ENCODE data around the gene LBX2.

The LBX2 gene

DNA sequence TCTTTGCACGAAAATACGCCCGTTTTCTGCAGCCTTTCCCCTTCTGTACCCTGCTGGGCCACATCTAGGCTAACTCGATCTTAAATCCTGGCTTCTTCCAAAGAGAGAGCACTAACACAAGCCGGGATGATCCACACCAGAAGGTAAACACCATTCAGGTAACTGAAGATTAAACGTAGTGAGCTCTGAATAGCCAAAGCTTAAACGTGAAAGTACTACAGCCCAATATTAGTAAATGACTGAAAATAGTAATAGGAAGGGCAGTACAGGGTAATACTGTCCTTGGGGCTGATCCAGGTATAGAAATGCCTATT, 26.5 kb downstream of the LBX2 start:
- TF ChIP-seq GLIS3 (CRISPR knock-in tag; IDR thresholded peaks at IDR 0.05) (no peak), ZNF8 (CRISPR knock-in tag; IDR thresholded peaks at IDR 0.05) (no peak), CSRNP3 (CRISPR knock-in tag; IDR thresholded peaks at IDR 0.05) (no peak), PPARA (CRISPR knock-in tag; IDR thresholded peaks at IDR 0.05; ENCODE audit: borderline replicate concordance) (no peak), ZFP30 (CRISPR knock-in tag; IDR thresholded peaks at IDR 0.05) (no peak), SNAI2 (CRISPR knock-in tag; IDR thresholded peaks at IDR 0.05) (no peak), POU6F1 (CRISPR knock-in tag; IDR thresholded peaks at IDR 0.05; ENCODE audit: borderline replicate concordance, low read depth) (no peak), PATZ1 (CRISPR knock-in tag; IDR thresholded peaks at IDR 0.05; ENCODE audit: borderline replicate concordance) (no peak)
- TF ChIP-seq, protein P1, sequence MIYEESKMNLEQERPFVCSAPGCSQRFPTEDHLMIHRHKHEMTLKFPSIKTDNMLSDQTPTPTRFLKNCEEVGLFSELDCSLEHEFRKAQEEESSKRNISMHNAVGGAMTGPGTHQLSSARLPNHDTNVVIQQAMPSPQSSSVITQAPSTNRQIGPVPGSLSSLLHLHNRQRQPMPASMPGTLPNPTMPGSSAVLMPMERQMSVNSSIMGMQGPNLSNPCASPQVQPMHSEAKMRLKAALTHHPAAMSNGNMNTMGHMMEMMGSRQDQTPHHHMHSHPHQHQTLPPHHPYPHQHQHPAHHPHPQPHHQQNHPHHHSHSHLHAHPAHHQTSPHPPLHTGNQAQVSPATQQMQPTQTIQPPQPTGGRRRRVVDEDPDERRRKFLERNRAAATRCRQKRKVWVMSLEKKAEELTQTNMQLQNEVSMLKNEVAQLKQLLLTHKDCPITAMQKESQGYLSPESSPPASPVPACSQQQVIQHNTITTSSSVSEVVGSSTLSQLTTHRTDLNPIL (CRISPR knock-in tag; IDR thresholded peaks at IDR 0.05; ENCODE audit: low read depth), result no peak
- peak; percentile 4 for ATAC-seq

DNA sequence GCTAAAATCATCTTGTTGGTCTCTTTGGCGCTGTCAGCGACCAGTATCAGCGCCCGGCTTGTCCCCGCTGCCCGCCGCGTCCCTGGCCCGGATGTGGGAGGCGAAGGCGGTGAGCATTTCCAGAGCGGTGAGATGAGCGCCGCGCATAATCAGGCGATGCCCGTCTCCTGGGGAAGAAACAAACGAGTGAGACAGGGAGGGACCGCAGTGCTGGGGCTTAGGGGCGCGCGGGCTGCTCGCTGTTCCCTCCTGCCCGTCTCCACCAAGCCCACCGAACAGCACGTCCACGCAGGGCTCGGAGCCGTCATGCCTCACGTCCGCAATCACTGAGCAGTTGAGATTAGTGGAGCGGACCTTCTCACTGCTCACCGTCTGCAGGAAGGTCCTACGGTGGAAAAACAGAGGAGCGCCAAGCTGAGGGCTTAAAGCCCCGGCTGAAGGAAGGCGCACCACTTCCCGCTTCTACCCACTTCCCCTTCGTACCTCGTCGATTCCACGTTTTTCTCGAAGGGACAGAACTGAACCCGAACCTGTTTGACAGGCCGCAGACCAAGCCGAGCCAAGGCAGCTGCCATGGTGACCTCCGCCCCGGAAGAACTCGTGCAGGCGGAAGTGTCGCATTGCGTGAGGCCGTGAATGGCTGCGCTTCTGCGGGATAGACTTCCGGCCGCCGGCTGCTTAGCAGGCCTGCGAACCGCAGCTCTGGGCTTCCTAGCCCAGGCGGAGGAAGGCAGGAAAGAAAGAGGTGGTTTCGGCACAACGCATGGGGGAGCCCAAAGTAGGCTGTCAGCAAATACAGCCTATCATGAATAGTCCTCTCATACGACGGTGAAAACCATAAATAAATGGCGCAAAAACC, 27.1 kb downstream of the LBX2 start, which contains the start of gene MRPL53:
TSS of gene MRPL53 (minus strand) at position 595 of the 859 bp plus-strand sequence. CDS start at position 575, 20 bp downstream.
- ATAC-seq, result peak; percentile 91
- no peak for TF ChIP-seq OSR1 (CRISPR knock-in tag; IDR thresholded peaks at IDR 0.05)
- no peak for TF ChIP-seq ESRRG (CRISPR knock-in tag; IDR thresholded peaks at IDR 0.05)
- TF ChIP-seq, protein P1 (CRISPR knock-in tag; IDR thresholded peaks at IDR 0.05; ENCODE audit: low read depth), result no peak
- no peak for TF ChIP-seq ZC3H10 (CRISPR knock-in tag; IDR thresholded peaks at IDR 0.05)
- peak; percentile 61; the same call in 1 of the 2 replicates for TF ChIP-seq ZFP3 (CRISPR knock-in tag; IDR thresholded peaks at IDR 0.05)
- no peak for TF ChIP-seq ARNTL (CRISPR knock-in tag; IDR thresholded peaks at IDR 0.05; ENCODE audit: borderline replicate concordance, low read depth)
- TF ChIP-seq SNAI2 (CRISPR knock-in tag; IDR thresholded peaks at IDR 0.05), result no peak
- TF ChIP-seq CSDC2 (CRISPR knock-in tag; IDR thresholded peaks at IDR 0.05), result no peak
- TF ChIP-seq CSRNP3 (CRISPR knock-in tag; IDR thresholded peaks at IDR 0.05), result no peak
- 0 out of 2 replicates have a peak, but pooled peaks have one; percentile 70 for TF ChIP-seq POU6F1 (CRISPR knock-in tag; IDR thresholded peaks at IDR 0.05; ENCODE audit: borderline replicate concordance, low read depth)
- no peak for TF ChIP-seq PPARA (CRISPR knock-in tag; IDR thresholded peaks at IDR 0.05; ENCODE audit: borderline replicate concordance)
- TF ChIP-seq RARB (CRISPR knock-in tag; IDR thresholded peaks at IDR 0.05), result 0 out of 2 replicates have a peak, but pooled peaks have one; percentile 11
- TF ChIP-seq ZNF8 (CRISPR knock-in tag; IDR thresholded peaks at IDR 0.05), result no peak
- no peak for TF ChIP-seq BACH2 (CRISPR knock-in tag; IDR thresholded peaks at IDR 0.05; ENCODE audit: borderline replicate concordance)
- TF ChIP-seq PATZ1 (CRISPR knock-in tag; IDR thresholded peaks at IDR 0.05; ENCODE audit: borderline replicate concordance), result no peak
- TF ChIP-seq TOX (CRISPR knock-in tag; IDR thresholded peaks at IDR 0.05; ENCODE audit: borderline replicate concordance), result no peak
- no peak for TF ChIP-seq ZNF565 (CRISPR knock-in tag; conservative IDR thresholded peaks at IDR 0.05; ENCODE audit: low read depth)
- TF ChIP-seq TCF4 (CRISPR knock-in tag; IDR thresholded peaks at IDR 0.05; ENCODE audit: borderline replicate concordance), result 0 out of 2 replicates have a peak, but pooled peaks have one; percentile 15
- TF ChIP-seq ISL1 (CRISPR knock-in tag; IDR thresholded peaks at IDR 0.05), result no peak
- TF ChIP-seq GLIS3 (CRISPR knock-in tag; IDR thresholded peaks at IDR 0.05), result peak; percentile 86
- no peak for TF ChIP-seq ZFP30 (CRISPR knock-in tag; IDR thresholded peaks at IDR 0.05)
